HK-2 (cell line): ENCODE measurements around the gene ZNF648.
"Not testable (repeated sequence)": the region's sequence is repeated elsewhere in the genome, so short reads cannot be mapped to it uniquely, and the experiment has no call there.

Source experiments
- DNase-seq: peaks from one replicate; pipeline ENCODE4 v3.0.0-alpha.2; 2018; ENCODE audit not compliant: unreplicated experiment

Gene ZNF648

GRCh38 chr1:182029002-182029378 lies 32.5 kb downstream of the ZNF648 start:
- DNase-seq = no peak

- no peak for DNase-seq
Measured at GRCh38 chr1:182015360-182015759, 46.2 kb downstream of the ZNF648 start.

- DNase-seq = not testable (repeated sequence)
Measured at GRCh38 chr1:182010800-182011370, 50.6 kb downstream of the ZNF648 start.

GRCh38 chr1:182005398-182005797 lies 56.1 kb downstream of the ZNF648 start:
- DNase-seq = not testable (repeated sequence)

- DNase-seq = no peak
Measured at GRCh38 chr1:182004601-182005000, 56.9 kb downstream of the ZNF648 start.
